Measurements from ENCODE around the gene PPP2CA.
"Not testable (repeated sequence)": the region's sequence is repeated elsewhere in the genome, so short reads cannot be mapped to it uniquely, and the experiment has no call there.

Gene PPP2CA

GRCh38 chr5:134225780-134226440 lies at the start of gene PPP2CA:
PPP2CA (minus strand) TSS chr5:134226073; CDS start chr5:134225861, 212 bp downstream.
- DNase-seq, result peak; percentile 99

- DNase-seq, result no peak
These were observed 47.9 kb upstream of the PPP2CA start for GRCh38 chr5:134273642-134274395.

GRCh38 chr5:134271059-134271458 lies 45.2 kb upstream of the PPP2CA start:
- no peak for DNase-seq

GRCh38 chr5:134268919-134269318 lies 43.0 kb upstream of the PPP2CA start:
- no peak for DNase-seq

GRCh38 chr5:134268019-134268601 lies 42.2 kb upstream of the PPP2CA start:
- no peak for DNase-seq

- DNase-seq, result no peak
These were observed 41.6 kb upstream of the PPP2CA start for GRCh38 chr5:134267366-134268018.

- DNase-seq, result no peak
These were observed 37.9 kb upstream of the PPP2CA start for GRCh38 chr5:134263801-134264200.

- DNase-seq, result not testable (repeated sequence)
These were observed 36.8 kb upstream of the PPP2CA start for GRCh38 chr5:134262629-134263028.

- no peak for DNase-seq
These were observed 33.0 kb upstream of the PPP2CA start for GRCh38 chr5:134258896-134259295.

- DNase-seq, result no peak
These were observed 31.3 kb upstream of the PPP2CA start for GRCh38 chr5:134257176-134257575.

- no peak for DNase-seq
These were observed 29.7 kb upstream of the PPP2CA start for GRCh38 chr5:134255418-134256150.

GRCh38 chr5:134253368-134254153 lies 27.7 kb upstream of the PPP2CA start:
- not testable (repeated sequence) for DNase-seq

GRCh38 chr5:134252671-134253070 lies 26.8 kb upstream of the PPP2CA start:
- no peak for DNase-seq

- no peak for DNase-seq
These were observed 25.1 kb upstream of the PPP2CA start for GRCh38 chr5:134250949-134251348.

GRCh38 chr5:134249469-134250379 lies 23.9 kb upstream of the PPP2CA start:
- DNase-seq, result no peak

- DNase-seq, result no peak
These were observed 22.4 kb upstream of the PPP2CA start for GRCh38 chr5:134248256-134248655.

- no peak for DNase-seq
These were observed 21.8 kb upstream of the PPP2CA start for GRCh38 chr5:134247428-134248224.

GRCh38 chr5:134246771-134247427 lies 21.0 kb upstream of the PPP2CA start:
- DNase-seq, result no peak

GRCh38 chr5:134245692-134246091 lies 19.8 kb upstream of the PPP2CA start:
- no peak for DNase-seq
